Retina (tissue), 1 donor: ENCODE measurements around the gene SCGB1D1.

Experiments used
- DNase-seq: peaks from one replicate; pipeline ENCODE4 v3.0.0-alpha.2; 2016

Gene SCGB1D1

DNA sequence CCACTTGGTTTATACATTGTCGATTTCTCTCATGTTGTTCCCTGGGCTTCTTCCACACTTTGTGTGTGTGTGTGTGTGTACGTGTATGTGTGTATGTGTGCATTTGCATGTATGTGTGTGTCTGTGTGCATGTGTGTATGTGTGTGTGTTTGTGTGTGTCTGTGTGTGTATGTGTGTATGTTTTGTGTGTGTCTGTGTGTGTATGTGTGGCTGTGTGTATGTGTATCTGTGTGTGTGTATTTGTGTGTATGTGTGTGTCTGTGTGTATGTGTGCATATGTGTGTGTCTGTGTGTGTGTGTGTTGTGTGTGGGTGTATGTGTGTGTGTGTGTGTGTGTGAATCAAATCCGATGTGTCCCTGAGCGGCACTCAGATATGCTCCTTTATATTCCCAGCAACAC, 47.5 kb downstream of the SCGB1D1 start:
- no peak for DNase-seq

DNA sequence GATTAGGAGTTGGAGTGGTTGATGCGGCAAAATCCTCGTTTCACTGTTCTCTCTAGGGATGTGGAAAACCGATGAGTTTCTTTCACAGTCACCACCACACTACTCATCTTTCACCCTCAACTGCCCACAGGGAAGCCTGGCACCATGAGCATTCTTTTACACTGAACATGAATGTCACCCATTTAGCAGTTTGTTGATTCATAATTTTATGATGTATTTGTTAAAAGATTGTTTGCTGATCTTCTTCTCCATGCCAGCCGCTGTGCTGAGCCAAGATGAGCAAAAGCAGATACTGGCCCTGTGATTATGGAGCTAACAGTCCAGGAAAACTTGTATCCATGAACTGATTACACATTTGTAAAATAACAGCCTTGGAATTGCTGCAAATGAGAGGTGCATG, 48.1 kb downstream of the SCGB1D1 start:
- DNase-seq = no peak

DNA sequence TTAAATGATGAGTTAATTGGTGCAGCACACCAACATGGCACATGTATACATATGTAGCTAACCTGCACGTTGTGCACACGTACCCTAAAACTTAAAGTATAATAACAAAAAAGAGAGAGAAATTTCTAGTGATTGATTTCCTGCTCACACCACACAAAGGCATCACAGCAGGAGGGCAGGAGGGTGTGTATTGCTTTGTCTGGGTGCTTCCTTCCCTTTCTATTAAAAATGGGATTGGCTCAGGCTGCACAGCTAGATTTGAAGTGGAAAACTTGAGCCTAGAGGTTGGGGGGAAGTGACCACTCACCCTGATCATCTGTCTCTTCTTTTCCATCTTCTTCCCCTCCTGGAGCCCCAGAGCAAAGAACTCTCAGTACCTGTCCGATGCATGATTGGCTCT, 51.1 kb downstream of the SCGB1D1 start:
- no peak for DNase-seq

DNA sequence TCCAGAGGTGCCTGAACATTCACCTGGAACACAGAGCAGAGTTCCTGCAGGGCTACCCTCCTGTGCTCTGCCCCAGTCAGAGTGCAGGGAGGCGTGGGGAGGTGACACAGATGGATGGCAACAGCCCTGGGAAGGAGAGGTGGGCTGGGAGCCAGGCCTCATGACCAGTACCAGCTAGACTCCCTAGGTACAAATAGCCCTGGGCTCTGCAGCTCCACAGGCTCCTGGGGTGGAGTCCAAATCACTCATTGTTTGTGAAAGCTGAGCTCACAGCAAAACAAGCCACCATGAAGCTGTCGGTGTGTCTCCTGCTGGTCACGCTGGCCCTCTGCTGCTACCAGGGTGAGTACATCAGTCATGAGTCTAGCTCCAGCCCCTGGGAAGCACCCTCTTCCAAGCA, 52.0 kb downstream of the SCGB1D1 start, which contains the start of gene SCGB1D2:
Gene SCGB1D2 (plus strand): TSS at position 219 of the 400 bp plus-strand sequence. CDS start 69 bp downstream, at position 288.
- DNase-seq = no peak
